ENCODE measurements around the gene RAB5IF. TPM values are rescaled to one million over a fixed set of nuclear protein-coding genes. Genes with fewer than 3 reads are reported as not detected.
A peak's percentile ranks its signal among the peaks of the same experiment; 100 is the strongest.

The RAB5IF gene
- total and polyA plus RNA-seq, 2 of the 13 experiments (the other 11 are each of a cell fraction or from before 2014, with no cell fraction given), result 261 to 305 TPM

GRCh38 chr20:36571564-36572504 is 33.7 kb upstream of the RAB5IF start (continued):
- no peak for TF ChIP-seq ZNF512B (CRISPR knock-in tag; IDR thresholded peaks at IDR 0.05; ENCODE audit: borderline replicate concordance)
- TF ChIP-seq PRDM4 (CRISPR knock-in tag; IDR thresholded peaks at IDR 0.05; ENCODE audit: borderline replicate concordance), result no peak
- TF ChIP-seq ZFP82 (CRISPR knock-in tag; IDR thresholded peaks at IDR 0.05; ENCODE audit: borderline replicate concordance), result 0 out of 2 replicates have a peak, but pooled peaks have one; percentile 49
- no peak for TF ChIP-seq ZNF839 (CRISPR knock-in tag; IDR thresholded peaks at IDR 0.05; ENCODE audit: borderline replicate concordance)
- TF ChIP-seq ZNF296 (CRISPR knock-in tag; conservative IDR thresholded peaks at IDR 0.05), result no peak
- TF ChIP-seq FOSL2 (CRISPR knock-in tag; IDR thresholded peaks at IDR 0.05), result no peak
- TF ChIP-seq EED (CRISPR knock-in tag; IDR thresholded peaks at IDR 0.05), result no peak
- peak; percentile 44 for TF ChIP-seq PHF8 (CRISPR knock-in tag; IDR thresholded peaks at IDR 0.05)
- no peak; the same call in 1 of the 2 replicates for TF ChIP-seq KLF9 (CRISPR knock-in tag; IDR thresholded peaks at IDR 0.05; ENCODE audit: low read depth)
- TF ChIP-seq SP4 (CRISPR knock-in tag; IDR thresholded peaks at IDR 0.05), result peak; percentile 62
- peak; percentile 45; the same call in 1 of the 2 replicates for TF ChIP-seq NFIC (IDR thresholded peaks at IDR 0.05; ENCODE audit: low read length)
- 0 out of 2 replicates have a peak, but pooled peaks have one; percentile 8 for TF ChIP-seq ELF3 (CRISPR knock-in tag; IDR thresholded peaks at IDR 0.05)
- TF ChIP-seq SPEN (CRISPR knock-in tag; IDR thresholded peaks at IDR 0.05; ENCODE audit: low read depth), result peak; percentile 39
- TF ChIP-seq ZNF607 (CRISPR knock-in tag; IDR thresholded peaks at IDR 0.05; ENCODE audit: borderline replicate concordance), result 0 out of 2 replicates have a peak, but pooled peaks have one; percentile 62
- no peak for TF ChIP-seq ZNF484 (CRISPR knock-in tag; IDR thresholded peaks at IDR 0.05; ENCODE audit: borderline replicate concordance, low read depth)
- no peak for TF ChIP-seq AGO2 (optimal IDR thresholded peaks at IDR 0.05; ENCODE audit: low read depth, low read length)
- TF ChIP-seq MYPOP (CRISPR knock-in tag; IDR thresholded peaks at IDR 0.05), result 0 out of 2 replicates have a peak, but pooled peaks have one; percentile 18
- no peak for TF ChIP-seq SKI (IDR thresholded peaks at IDR 0.05; ENCODE audit: partially characterized antibody)
- TF ChIP-seq GZF1 (CRISPR knock-in tag; IDR thresholded peaks at IDR 0.05), result 0 out of 2 replicates have a peak, but pooled peaks have one; percentile 43
- no peak for TF ChIP-seq ZBTB49 (CRISPR knock-in tag; IDR thresholded peaks at IDR 0.05; ENCODE audit: borderline replicate concordance)

All from HepG2 (cell line).